ENCODE data around the gene KHNYN. TPM values are rescaled to one million over a fixed set of nuclear protein-coding genes. Genes with fewer than 3 reads are reported as not detected.
A peak's percentile ranks its signal among the peaks of the same experiment; 100 is the strongest.
"Not testable (repeated sequence)": the region's sequence is repeated elsewhere in the genome, so short reads cannot be mapped to it uniquely, and the experiment has no call there.

Gene KHNYN
- total RNA-seq, 1 experiment from 2014 or later, result 33.2 TPM

DNA sequence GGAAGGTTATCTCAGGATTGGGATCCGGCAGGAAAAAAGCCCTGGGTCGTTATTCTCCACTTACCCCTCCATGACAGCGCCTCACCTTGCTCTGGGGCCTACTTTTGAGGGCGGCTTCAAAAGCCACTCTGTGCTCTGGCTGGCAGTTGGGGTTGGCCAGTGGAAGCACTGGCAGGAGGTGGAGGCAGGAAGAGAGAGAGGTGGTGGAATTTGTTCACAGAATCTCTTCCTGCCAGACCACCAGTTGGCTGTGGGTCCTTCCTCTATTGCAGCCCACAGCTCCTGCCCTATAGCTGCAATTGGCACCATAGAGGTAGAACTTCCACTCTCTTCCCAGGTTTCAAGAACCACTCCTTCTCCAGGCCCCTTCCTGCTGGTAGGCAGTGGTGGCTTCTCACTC lies 45.5 kb downstream of the KHNYN start:
- Mint-ChIP-seq H3K9me3 (peaks cover 40% of the 10 kb centered on the region), H3K4me1 (peaks cover 11% of the 10 kb centered on the region), H3K27ac (no peak overlapping the region), H3K4me3 (no peak overlapping the region), H3K36me3 (peaks cover 4% of the 10 kb centered on the region), H3K27me3 (ENCODE audit: low read depth) (peaks cover 9% of the 10 kb centered on the region; the same call in 1 of the 2 replicates)
- DNase-seq (ENCODE audit: low spot score) (no peak), ATAC-seq (no peak)
- TF ChIP-seq, protein P1, sequence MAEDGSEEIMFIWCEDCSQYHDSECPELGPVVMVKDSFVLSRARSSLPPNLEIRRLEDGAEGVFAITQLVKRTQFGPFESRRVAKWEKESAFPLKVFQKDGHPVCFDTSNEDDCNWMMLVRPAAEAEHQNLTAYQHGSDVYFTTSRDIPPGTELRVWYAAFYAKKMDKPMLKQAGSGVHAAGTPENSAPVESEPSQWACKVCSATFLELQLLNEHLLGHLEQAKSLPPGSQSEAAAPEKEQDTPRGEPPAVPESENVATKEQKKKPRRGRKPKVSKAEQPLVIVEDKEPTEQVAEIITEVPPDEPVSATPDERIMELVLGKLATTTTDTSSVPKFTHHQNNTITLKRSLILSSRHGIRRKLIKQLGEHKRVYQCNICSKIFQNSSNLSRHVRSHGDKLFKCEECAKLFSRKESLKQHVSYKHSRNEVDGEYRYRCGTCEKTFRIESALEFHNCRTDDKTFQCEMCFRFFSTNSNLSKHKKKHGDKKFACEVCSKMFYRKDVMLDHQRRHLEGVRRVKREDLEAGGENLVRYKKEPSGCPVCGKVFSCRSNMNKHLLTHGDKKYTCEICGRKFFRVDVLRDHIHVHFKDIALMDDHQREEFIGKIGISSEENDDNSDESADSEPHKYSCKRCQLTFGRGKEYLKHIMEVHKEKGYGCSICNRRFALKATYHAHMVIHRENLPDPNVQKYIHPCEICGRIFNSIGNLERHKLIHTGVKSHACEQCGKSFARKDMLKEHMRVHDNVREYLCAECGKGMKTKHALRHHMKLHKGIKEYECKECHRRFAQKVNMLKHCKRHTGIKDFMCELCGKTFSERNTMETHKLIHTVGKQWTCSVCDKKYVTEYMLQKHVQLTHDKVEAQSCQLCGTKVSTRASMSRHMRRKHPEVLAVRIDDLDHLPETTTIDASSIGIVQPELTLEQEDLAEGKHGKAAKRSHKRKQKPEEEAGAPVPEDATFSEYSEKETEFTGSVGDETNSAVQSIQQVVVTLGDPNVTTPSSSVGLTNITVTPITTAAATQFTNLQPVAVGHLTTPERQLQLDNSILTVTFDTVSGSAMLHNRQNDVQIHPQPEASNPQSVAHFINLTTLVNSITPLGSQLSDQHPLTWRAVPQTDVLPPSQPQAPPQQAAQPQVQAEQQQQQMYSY (CRISPR knock-in tag; IDR thresholded peaks at IDR 0.05), result no peak
- TF ChIP-seq ZNF671 (CRISPR knock-in tag; IDR thresholded peaks at IDR 0.05) (no peak), GABPB1 (CRISPR knock-in tag; IDR thresholded peaks at IDR 0.05) (no peak), ZNF263 (CRISPR knock-in tag; IDR thresholded peaks at IDR 0.05; ENCODE audit: low read depth) (no peak), ZNF219 (CRISPR knock-in tag; IDR thresholded peaks at IDR 0.05; ENCODE audit: borderline replicate concordance) (no peak), MXD4 (CRISPR knock-in tag; IDR thresholded peaks at IDR 0.05; ENCODE audit: borderline replicate concordance) (no peak), SOX15 (CRISPR knock-in tag; IDR thresholded peaks at IDR 0.05) (no peak), SP1 (CRISPR knock-in tag; conservative IDR thresholded peaks at IDR 0.05) (no peak), OVOL2 (CRISPR knock-in tag; IDR thresholded peaks at IDR 0.05; ENCODE audit: borderline replicate concordance) (no peak), NFYB (CRISPR knock-in tag; conservative IDR thresholded peaks at IDR 0.05; ENCODE audit: low read depth) (no peak), CREM (CRISPR knock-in tag; IDR thresholded peaks at IDR 0.05) (no peak)
- TF ChIP-seq, protein P2, sequence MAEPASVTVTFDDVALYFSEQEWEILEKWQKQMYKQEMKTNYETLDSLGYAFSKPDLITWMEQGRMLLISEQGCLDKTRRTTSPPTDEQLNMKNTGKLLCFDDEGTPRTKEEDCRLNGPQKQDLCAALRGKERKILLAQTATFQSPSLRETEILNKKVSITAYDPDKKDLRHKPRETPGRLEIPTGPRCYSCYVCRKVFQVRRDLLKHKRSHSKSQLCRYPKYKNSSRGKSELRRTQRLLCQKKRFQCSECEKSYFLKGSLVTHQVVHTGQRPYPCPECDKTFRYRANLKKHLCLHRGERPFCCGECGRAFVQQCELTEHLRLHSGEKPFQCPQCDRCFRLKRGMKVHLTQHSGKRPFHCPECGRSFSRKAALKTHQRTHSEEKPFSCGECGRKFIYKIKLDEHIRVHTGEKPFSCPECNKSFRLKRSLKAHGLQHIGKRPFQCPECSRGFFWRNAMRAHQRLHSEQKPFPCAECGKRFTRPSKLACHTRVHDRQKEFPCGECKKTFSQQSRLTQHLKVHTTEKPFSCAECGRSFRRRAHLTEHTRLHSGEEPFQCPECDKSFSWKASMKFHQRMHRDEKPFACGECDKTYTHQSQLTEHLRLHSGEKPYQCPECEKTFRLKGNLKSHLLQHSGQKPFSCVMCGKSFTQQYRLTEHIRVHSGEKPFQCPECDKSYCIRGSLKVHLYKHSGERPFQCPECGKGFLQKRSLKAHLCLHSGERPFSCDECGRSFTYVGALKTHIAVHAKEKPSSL (CRISPR knock-in tag; conservative IDR thresholded peaks at IDR 0.05), result no peak
- TF ChIP-seq, protein P3, sequence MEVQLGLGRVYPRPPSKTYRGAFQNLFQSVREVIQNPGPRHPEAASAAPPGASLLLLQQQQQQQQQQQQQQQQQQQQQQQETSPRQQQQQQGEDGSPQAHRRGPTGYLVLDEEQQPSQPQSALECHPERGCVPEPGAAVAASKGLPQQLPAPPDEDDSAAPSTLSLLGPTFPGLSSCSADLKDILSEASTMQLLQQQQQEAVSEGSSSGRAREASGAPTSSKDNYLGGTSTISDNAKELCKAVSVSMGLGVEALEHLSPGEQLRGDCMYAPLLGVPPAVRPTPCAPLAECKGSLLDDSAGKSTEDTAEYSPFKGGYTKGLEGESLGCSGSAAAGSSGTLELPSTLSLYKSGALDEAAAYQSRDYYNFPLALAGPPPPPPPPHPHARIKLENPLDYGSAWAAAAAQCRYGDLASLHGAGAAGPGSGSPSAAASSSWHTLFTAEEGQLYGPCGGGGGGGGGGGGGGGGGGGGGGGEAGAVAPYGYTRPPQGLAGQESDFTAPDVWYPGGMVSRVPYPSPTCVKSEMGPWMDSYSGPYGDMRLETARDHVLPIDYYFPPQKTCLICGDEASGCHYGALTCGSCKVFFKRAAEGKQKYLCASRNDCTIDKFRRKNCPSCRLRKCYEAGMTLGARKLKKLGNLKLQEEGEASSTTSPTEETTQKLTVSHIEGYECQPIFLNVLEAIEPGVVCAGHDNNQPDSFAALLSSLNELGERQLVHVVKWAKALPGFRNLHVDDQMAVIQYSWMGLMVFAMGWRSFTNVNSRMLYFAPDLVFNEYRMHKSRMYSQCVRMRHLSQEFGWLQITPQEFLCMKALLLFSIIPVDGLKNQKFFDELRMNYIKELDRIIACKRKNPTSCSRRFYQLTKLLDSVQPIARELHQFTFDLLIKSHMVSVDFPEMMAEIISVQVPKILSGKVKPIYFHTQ (CRISPR knock-in tag; IDR thresholded peaks at IDR 0.05), result no peak
- TF ChIP-seq, protein P4, sequence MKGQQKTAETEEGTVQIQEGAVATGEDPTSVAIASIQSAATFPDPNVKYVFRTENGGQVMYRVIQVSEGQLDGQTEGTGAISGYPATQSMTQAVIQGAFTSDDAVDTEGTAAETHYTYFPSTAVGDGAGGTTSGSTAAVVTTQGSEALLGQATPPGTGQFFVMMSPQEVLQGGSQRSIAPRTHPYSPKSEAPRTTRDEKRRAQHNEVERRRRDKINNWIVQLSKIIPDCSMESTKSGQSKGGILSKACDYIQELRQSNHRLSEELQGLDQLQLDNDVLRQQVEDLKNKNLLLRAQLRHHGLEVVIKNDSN (CRISPR knock-in tag; IDR thresholded peaks at IDR 0.05), result no peak
- TF ChIP-seq, protein P5, sequence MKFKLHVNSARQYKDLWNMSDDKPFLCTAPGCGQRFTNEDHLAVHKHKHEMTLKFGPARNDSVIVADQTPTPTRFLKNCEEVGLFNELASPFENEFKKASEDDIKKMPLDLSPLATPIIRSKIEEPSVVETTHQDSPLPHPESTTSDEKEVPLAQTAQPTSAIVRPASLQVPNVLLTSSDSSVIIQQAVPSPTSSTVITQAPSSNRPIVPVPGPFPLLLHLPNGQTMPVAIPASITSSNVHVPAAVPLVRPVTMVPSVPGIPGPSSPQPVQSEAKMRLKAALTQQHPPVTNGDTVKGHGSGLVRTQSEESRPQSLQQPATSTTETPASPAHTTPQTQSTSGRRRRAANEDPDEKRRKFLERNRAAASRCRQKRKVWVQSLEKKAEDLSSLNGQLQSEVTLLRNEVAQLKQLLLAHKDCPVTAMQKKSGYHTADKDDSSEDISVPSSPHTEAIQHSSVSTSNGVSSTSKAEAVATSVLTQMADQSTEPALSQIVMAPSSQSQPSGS (CRISPR knock-in tag; IDR thresholded peaks at IDR 0.05; ENCODE audit: borderline replicate concordance, low read depth), result no peak
- TF ChIP-seq, protein P6, sequence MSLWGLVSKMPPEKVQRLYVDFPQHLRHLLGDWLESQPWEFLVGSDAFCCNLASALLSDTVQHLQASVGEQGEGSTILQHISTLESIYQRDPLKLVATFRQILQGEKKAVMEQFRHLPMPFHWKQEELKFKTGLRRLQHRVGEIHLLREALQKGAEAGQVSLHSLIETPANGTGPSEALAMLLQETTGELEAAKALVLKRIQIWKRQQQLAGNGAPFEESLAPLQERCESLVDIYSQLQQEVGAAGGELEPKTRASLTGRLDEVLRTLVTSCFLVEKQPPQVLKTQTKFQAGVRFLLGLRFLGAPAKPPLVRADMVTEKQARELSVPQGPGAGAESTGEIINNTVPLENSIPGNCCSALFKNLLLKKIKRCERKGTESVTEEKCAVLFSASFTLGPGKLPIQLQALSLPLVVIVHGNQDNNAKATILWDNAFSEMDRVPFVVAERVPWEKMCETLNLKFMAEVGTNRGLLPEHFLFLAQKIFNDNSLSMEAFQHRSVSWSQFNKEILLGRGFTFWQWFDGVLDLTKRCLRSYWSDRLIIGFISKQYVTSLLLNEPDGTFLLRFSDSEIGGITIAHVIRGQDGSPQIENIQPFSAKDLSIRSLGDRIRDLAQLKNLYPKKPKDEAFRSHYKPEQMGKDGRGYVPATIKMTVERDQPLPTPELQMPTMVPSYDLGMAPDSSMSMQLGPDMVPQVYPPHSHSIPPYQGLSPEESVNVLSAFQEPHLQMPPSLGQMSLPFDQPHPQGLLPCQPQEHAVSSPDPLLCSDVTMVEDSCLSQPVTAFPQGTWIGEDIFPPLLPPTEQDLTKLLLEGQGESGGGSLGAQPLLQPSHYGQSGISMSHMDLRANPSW (CRISPR knock-in tag; conservative IDR thresholded peaks at IDR 0.05; ENCODE audit: low read depth), result no peak
- TF ChIP-seq, protein P7, sequence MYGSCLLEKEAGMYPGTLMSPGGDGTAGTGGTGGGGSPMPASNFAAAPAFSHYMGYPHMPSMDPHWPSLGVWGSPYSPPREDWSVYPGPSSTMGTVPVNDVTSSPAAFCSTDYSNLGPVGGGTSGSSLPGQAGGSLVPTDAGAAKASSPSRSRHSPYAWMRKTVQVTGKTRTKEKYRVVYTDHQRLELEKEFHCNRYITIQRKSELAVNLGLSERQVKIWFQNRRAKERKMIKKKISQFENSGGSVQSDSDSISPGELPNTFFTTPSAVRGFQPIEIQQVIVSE (CRISPR knock-in tag; IDR thresholded peaks at IDR 0.05; ENCODE audit: borderline replicate concordance), result no peak
- TF ChIP-seq, protein P8, sequence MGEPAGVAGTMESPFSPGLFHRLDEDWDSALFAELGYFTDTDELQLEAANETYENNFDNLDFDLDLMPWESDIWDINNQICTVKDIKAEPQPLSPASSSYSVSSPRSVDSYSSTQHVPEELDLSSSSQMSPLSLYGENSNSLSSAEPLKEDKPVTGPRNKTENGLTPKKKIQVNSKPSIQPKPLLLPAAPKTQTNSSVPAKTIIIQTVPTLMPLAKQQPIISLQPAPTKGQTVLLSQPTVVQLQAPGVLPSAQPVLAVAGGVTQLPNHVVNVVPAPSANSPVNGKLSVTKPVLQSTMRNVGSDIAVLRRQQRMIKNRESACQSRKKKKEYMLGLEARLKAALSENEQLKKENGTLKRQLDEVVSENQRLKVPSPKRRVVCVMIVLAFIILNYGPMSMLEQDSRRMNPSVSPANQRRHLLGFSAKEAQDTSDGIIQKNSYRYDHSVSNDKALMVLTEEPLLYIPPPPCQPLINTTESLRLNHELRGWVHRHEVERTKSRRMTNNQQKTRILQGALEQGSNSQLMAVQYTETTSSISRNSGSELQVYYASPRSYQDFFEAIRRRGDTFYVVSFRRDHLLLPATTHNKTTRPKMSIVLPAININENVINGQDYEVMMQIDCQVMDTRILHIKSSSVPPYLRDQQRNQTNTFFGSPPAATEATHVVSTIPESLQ (CRISPR knock-in tag; IDR thresholded peaks at IDR 0.05), result no peak
- ChIA-PET CTCF (interaction anchor here (1.1 kb wide), 1 partner anchor 38 kb away, joined by 4 read pairs; no protein-coding TSS in a partner anchor), POLR2A (no interaction called here)

DNA sequence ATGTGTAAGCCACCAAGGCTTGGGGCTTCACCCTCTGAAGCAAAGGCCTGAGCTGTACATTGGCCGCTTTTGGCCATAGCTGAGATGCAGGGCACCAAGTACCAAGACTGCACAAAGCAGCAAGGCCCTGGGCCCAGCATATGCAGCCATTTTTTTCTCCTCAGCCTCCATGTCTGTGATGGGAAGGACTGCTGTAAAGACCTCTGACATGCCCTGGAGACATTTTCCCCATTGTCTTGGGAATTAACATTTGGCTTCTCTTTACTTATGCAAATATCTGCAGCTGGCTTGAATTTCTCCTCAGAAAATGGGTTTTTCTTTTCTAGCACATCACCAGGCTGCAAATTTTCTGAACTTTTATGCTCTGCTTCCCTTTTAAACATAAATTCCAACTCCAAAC lies 50.2 kb downstream of the KHNYN start:
- peaks cover 28% of the 10 kb centered on the region for H3K4me1 Mint-ChIP-seq
- peak overlapping the region; percentile 18; the same call in 1 of the 2 replicates for H3K4me3 Mint-ChIP-seq
- H3K36me3 Mint-ChIP-seq; DNase-seq (ENCODE audit: low spot score); CTCF ChIA-PET; POLR2A ChIA-PET; H3K27me3 Mint-ChIP-seq (ENCODE audit: low read depth); ATAC-seq: not testable (repeated sequence)
- peaks cover 22% of the 10 kb centered on the region for H3K9me3 Mint-ChIP-seq
- peak overlapping the region; percentile 7 for H3K27ac Mint-ChIP-seq

All from WTC11 (cell line).